ENCODE results near the gene HCST. TPM values are rescaled to one million over a fixed set of nuclear protein-coding genes. Genes with fewer than 3 reads are reported as not detected.
A peak's percentile ranks its signal among the peaks of the same experiment; 100 is the strongest.

Gene HCST
- 10 to 100 TPM; 33.8 to 58.5 (median 47.5) TPM for polyA plus RNA-seq (ENCODE audit: low read depth in 6 of 6)

- Mint-ChIP-seq H3K36me3 (no peaks in the 10 kb centered on the region), H3K27me3 (no peaks in the 10 kb centered on the region), H3K4me3 (peak within 1 kb of the TSS; percentile 89 to 99 (median 96)), H3K9me3 (peaks cover 0 to 4% (median 0%) of the 10 kb centered on the region in 7 donors), H3K4me1 (peaks cover 62 to 73% (median 66%) of the 10 kb centered on the region in 3 donors), H3K27ac (peak within 1 kb of the TSS; percentile 99 to 100 (median 100))
- peak; percentile 69 for DNase-seq
- peak; percentile 5 to 9 for ATAC-seq (ENCODE audit: low read depth in 2 of 2)
Observed at GRCh38 chr19:35901854-35902661, at the start of gene HCST. TSS of gene HCST (plus strand) at chr19:35902529. CDS start at chr19:35902594, 65 bp downstream.

DNA sequence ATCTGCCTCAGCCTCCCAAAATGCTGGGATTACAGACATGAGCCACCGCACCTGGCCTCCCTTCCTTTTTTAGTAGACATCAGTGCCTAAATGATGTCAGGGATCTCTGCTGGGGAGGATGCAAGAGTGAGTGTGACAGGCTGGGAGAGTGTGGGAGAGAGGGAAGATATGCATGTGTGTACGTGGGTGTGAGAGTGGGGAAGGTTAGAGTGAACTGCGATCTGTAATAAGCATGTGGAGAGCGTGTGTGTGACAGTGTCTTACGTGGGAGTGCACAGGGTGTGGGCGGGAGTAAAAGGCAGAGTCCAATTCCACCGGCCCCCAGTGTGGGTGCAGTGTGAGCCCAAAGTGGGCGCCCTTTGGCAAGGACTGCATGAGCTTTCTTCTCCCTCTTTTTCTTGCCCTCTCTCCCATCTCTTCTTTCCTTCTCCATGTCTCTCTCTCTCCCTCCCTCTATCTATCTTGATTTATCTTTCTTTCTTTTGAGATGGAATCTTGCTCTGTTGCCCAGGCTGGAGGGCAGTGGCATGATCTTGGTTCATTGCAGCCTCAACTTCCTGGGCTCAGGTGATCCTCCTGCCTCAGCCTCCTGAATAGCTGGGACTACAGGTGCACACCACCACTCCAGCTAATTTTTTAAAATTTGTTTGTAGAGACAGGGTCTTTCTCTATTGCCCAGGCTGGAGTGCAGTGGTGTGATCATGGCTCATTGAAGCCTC is 49.1 kb upstream of the HCST start:
- Mint-ChIP-seq H3K9me3 (peaks cover 0 to 5% (median 0%) of the 10 kb centered on the region in 7 donors), H3K36me3 (peaks cover 0 to 8% of the 10 kb centered on the region in 2 donors), H3K27me3 (peaks cover 49 to 84% (median 84%) of the 10 kb centered on the region in 3 donors), H3K4me1 (peaks cover 7 to 13% (median 10%) of the 10 kb centered on the region in 3 donors), H3K4me3 (peak overlapping the region in 1 of 8 donors; percentile 22), H3K27ac (no peak overlapping the region)
- ATAC-seq (ENCODE audit: low read depth in 2 of 2) (no peak), DNase-seq (no peak)

DNA sequence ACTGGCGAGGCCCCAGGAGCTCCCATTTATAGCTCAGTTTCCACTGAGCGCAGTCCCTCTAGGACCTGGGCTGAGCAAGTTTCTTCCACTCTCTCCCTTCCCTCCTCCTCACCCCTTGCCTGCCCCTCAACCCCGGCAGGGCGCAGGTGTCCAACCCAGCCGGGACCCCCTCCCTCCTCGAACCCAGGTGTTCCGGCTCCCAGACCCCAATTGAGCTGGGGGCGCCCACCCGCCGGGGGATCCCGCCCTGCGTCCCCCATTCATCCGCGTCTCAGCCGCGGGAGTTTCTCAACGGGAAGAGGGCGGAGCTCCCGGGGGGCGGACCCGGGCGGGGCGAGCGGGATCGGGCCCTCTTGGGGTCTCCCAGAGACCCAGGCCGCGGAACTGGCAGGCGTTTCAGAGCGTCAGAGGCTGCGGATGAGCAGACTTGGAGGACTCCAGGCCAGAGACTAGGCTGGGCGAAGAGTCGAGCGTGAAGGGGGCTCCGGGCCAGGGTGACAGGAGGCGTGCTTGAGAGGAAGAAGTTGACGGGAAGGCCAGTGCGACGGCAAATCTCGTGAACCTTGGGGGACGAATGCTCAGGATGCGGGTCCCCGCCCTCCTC is 45.7 kb upstream of the HCST start, which contains the start of gene KIRREL2:
KIRREL2 (plus strand) TSS at position 366 of the 604 bp plus-strand sequence; CDS start at position 575, 209 bp downstream.
- DNase-seq, result no peak

DNA sequence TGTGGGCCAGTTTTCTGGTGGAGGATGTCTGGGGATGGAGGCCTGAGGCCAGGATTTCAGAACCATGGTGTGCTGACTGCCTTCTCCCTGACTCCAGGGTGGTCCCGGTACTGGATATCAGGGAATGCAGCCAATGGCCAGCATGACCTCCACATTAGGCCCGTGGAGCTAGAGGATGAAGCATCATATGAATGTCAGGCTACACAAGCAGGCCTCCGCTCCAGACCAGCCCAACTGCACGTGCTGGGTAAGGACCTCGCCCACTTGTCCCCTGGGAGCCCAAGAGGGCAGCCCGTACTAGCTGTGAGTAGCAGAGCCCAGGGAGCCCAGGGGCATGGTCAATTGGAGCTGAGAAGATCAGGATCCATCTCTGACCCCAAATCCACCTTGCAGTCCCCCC is 44.0 kb upstream of the HCST start:
- Mint-ChIP-seq H3K36me3 (peaks cover 0 to 7% of the 10 kb centered on the region in 2 donors), H3K27ac (no peak overlapping the region), H3K4me3 (peak overlapping the region in 4 of 8 donors; percentile 37 to 72 (median 54)), H3K4me1 (peaks cover 14 to 24% (median 17%) of the 10 kb centered on the region in 3 donors), H3K27me3 (peaks cover 54 to 86% (median 83%) of the 10 kb centered on the region in 3 donors), H3K9me3 (peaks cover 0 to 6% (median 0%) of the 10 kb centered on the region in 7 donors)
- DNase-seq (no peak), ATAC-seq (ENCODE audit: low read depth in 2 of 2) (no peak)

More for the DNA sequence above, 45.7 kb upstream of the HCST start, which contains the start of gene KIRREL2:
- peak; percentile 41 to 46 for ATAC-seq (ENCODE audit: low read depth in 2 of 2)
- Mint-ChIP-seq H3K27ac (peak within 1 kb of the TSS in 1 of 6 donors; percentile 80), H3K4me1 (peaks cover 17 to 24% (median 17%) of the 10 kb centered on the region in 3 donors), H3K27me3 (peaks cover 59 to 89% (median 86%) of the 10 kb centered on the region in 3 donors), H3K4me3 (peak within 1 kb of the TSS; percentile 56 to 89 (median 82)), H3K36me3 (peaks cover 0 to 5% of the 10 kb centered on the region in 2 donors), H3K9me3 (peaks cover 0 to 5% (median 0%) of the 10 kb centered on the region in 7 donors)

GRCh38 chr19:35859414-35859813 is 42.9 kb upstream of the HCST start:
- Mint-ChIP-seq H3K4me3 (no peak overlapping the region), H3K27me3 (peaks cover 53 to 87% (median 80%) of the 10 kb centered on the region in 3 donors), H3K27ac (no peak overlapping the region), H3K9me3 (peaks cover 0 to 6% (median 0%) of the 10 kb centered on the region in 7 donors), H3K36me3 (peaks cover 0 to 7% of the 10 kb centered on the region in 2 donors), H3K4me1 (peaks cover 14 to 24% (median 17%) of the 10 kb centered on the region in 3 donors)
- no peak for ATAC-seq (ENCODE audit: low read depth in 2 of 2)
- no peak for DNase-seq

- ATAC-seq (ENCODE audit: low read depth in 2 of 2) (no peak), DNase-seq (no peak)
- H3K9me3 Mint-ChIP-seq, result peaks cover 0 to 6% (median 0%) of the 10 kb centered on the region in 7 donors
- peaks cover 14 to 24% (median 17%) of the 10 kb centered on the region in 3 donors for H3K4me1 Mint-ChIP-seq
- H3K4me3 Mint-ChIP-seq, result peak overlapping the region in 1 of 8 donors; percentile 44
- H3K27me3 Mint-ChIP-seq, result peaks cover 51 to 87% (median 80%) of the 10 kb centered on the region in 3 donors
- no peak overlapping the region for H3K27ac Mint-ChIP-seq
- H3K36me3 Mint-ChIP-seq, result peaks cover 0 to 7% of the 10 kb centered on the region in 2 donors
Observed at GRCh38 chr19:35860436-35860817, 41.9 kb upstream of the HCST start.

GRCh38 chr19:35860818-35861639 is 41.3 kb upstream of the HCST start:
- H3K27ac Mint-ChIP-seq, result no peak overlapping the region
- H3K36me3 Mint-ChIP-seq, result peaks cover 0 to 7% of the 10 kb centered on the region in 2 donors
- H3K9me3 Mint-ChIP-seq, result peaks cover 0 to 6% (median 0%) of the 10 kb centered on the region in 7 donors
- peaks cover 52 to 89% (median 81%) of the 10 kb centered on the region in 3 donors for H3K27me3 Mint-ChIP-seq
- H3K4me1 Mint-ChIP-seq, result peaks cover 14 to 21% (median 17%) of the 10 kb centered on the region in 3 donors
- peak overlapping the region in 4 of 8 donors; percentile 20 to 61 (median 35) for H3K4me3 Mint-ChIP-seq
- ATAC-seq (ENCODE audit: low read depth in 2 of 2) (peak in 1 of 2 donors; percentile 23), DNase-seq (no peak)

DNA sequence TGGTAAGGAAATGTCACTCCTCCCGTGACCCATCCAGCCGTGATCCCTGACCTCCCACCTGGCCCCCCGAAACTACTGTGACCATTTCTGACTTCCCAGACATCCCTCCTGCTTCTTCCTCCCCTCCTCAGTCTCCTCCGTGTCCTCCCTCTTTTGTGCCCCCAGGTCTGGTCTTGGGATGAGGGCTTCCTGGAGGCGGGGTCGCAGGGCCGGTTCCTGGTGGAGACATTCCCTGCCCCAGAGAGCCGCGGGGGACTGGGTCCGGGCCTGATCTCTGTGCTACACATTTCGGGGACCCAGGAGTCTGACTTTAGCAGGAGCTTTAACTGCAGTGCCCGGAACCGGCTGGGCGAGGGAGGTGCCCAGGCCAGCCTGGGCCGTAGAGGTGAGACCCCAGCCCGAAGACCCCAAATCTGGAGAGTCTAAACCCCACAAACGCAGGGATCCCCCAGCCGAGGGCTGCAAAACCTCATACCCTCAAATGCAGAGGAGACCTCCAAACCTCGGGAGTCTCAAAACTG is 40.6 kb upstream of the HCST start:
- H3K27ac Mint-ChIP-seq, result peak overlapping the region in 1 of 6 donors; percentile 25
- ATAC-seq (ENCODE audit: low read depth in 2 of 2), result no peak
- no peak for DNase-seq
- H3K27me3 Mint-ChIP-seq, result peaks cover 52 to 94% (median 86%) of the 10 kb centered on the region in 3 donors
- peaks cover 0 to 6% (median 0%) of the 10 kb centered on the region in 7 donors for H3K9me3 Mint-ChIP-seq
- peaks cover 0 to 7% of the 10 kb centered on the region in 2 donors for H3K36me3 Mint-ChIP-seq
- no peak overlapping the region for H3K4me3 Mint-ChIP-seq
- H3K4me1 Mint-ChIP-seq, result peaks cover 12 to 21% (median 15%) of the 10 kb centered on the region in 3 donors

GRCh38 chr19:35862528-35862927 is 39.8 kb upstream of the HCST start:
- peaks cover 9 to 14% (median 11%) of the 10 kb centered on the region in 3 donors for H3K4me1 Mint-ChIP-seq
- H3K36me3 Mint-ChIP-seq, result peaks cover 0 to 7% of the 10 kb centered on the region in 2 donors
- DNase-seq, result no peak
- H3K9me3 Mint-ChIP-seq, result peaks cover 0 to 6% (median 0%) of the 10 kb centered on the region in 7 donors
- ATAC-seq (ENCODE audit: low read depth in 2 of 2), result no peak
- no peak overlapping the region for H3K27ac Mint-ChIP-seq
- peaks cover 50 to 94% (median 87%) of the 10 kb centered on the region in 3 donors for H3K27me3 Mint-ChIP-seq
- peak overlapping the region in 2 of 8 donors; percentile 33 to 61 for H3K4me3 Mint-ChIP-seq

- H3K4me3 Mint-ChIP-seq, result no peak overlapping the region
- H3K27me3 Mint-ChIP-seq, result peaks cover 50 to 94% (median 87%) of the 10 kb centered on the region in 3 donors
- ATAC-seq (ENCODE audit: low read depth in 2 of 2), result no peak
- no peak for DNase-seq
- H3K36me3 Mint-ChIP-seq, result peaks cover 0 to 7% of the 10 kb centered on the region in 2 donors
- H3K4me1 Mint-ChIP-seq, result peaks cover 12 to 16% (median 14%) of the 10 kb centered on the region in 3 donors
- peak overlapping the region in 1 of 6 donors; percentile 9 for H3K27ac Mint-ChIP-seq
- peaks cover 0 to 6% (median 0%) of the 10 kb centered on the region in 7 donors for H3K9me3 Mint-ChIP-seq
Observed at GRCh38 chr19:35863018-35863417, 39.3 kb upstream of the HCST start.

GRCh38 chr19:35868172-35868822 is 34.0 kb upstream of the HCST start, which contains the start of gene APLP1:
TSS of gene APLP1 (plus strand) at chr19:35868574. CDS start at chr19:35868637, 63 bp downstream.
- Mint-ChIP-seq H3K27ac (peak within 1 kb of the TSS in 2 of 6 donors; percentile 45 to 56), H3K9me3 (peaks cover 0 to 6% (median 0%) of the 10 kb centered on the region in 7 donors), H3K36me3 (peaks cover 0 to 12% of the 10 kb centered on the region in 2 donors), H3K4me3 (peak within 1 kb of the TSS; percentile 19 to 86 (median 73)), H3K4me1 (peaks cover 20 to 24% (median 21%) of the 10 kb centered on the region in 3 donors), H3K27me3 (peaks cover 32 to 87% (median 84%) of the 10 kb centered on the region in 3 donors)
- ATAC-seq (ENCODE audit: low read depth in 2 of 2), result peak; percentile 55 to 59
- DNase-seq, result no peak
